Measurements from ENCODE around the gene UBAP2L.
A peak's percentile ranks its signal among the peaks of the same experiment; 100 is the strongest.
"Not testable (repeated sequence)": the region's sequence is repeated elsewhere in the genome, so short reads cannot be mapped to it uniquely, and the experiment has no call there.

UBAP2L gene

GRCh38 chr1:154241703-154242351 lies 21.1 kb downstream of the UBAP2L start:
- no peak for DNase-seq

GRCh38 chr1:154253671-154254070 lies 32.9 kb downstream of the UBAP2L start:
- no peak for DNase-seq

GRCh38 chr1:154256686-154257085 lies 35.9 kb downstream of the UBAP2L start:
- no peak for DNase-seq

- no peak for DNase-seq
Measured at GRCh38 chr1:154258784-154259183, 38.0 kb downstream of the UBAP2L start.

GRCh38 chr1:154260127-154260526 lies 39.4 kb downstream of the UBAP2L start:
- DNase-seq: no peak

- no peak for DNase-seq
Measured at GRCh38 chr1:154263465-154264332, 42.9 kb downstream of the UBAP2L start.

GRCh38 chr1:154264454-154264853 lies 43.7 kb downstream of the UBAP2L start:
- no peak for DNase-seq

- no peak for DNase-seq
Measured at GRCh38 chr1:154265586-154265985, 44.8 kb downstream of the UBAP2L start.

GRCh38 chr1:154270833-154271232 lies 50.1 kb downstream of the UBAP2L start:
- DNase-seq: no peak

GRCh38 chr1:154272217-154272998 lies 51.7 kb downstream of the UBAP2L start, which contains the start of gene HAX1:
Gene HAX1, plus strand, starts transcription at chr1:154272629. Its CDS starts 95 bp downstream, at chr1:154272724.
- peak; percentile 89 for DNase-seq

- no peak for DNase-seq
Measured at GRCh38 chr1:154272999-154273563, 52.3 kb downstream of the UBAP2L start.

- no peak for DNase-seq
Measured at GRCh38 chr1:154276797-154277196, 56.0 kb downstream of the UBAP2L start.

GRCh38 chr1:154287591-154287990 lies 66.8 kb downstream of the UBAP2L start:
- not testable (repeated sequence) for DNase-seq

GRCh38 chr1:154288661-154289060 lies 67.9 kb downstream of the UBAP2L start:
- no peak for DNase-seq

GRCh38 chr1:154290921-154291320 lies 70.2 kb downstream of the UBAP2L start:
- no peak for DNase-seq

GRCh38 chr1:154295408-154296235 lies 74.9 kb downstream of the UBAP2L start:
- DNase-seq: peak; percentile 7

GRCh38 chr1:154301582-154301981 lies 80.8 kb downstream of the UBAP2L start:
- DNase-seq: no peak

- no peak for DNase-seq
Measured at GRCh38 chr1:154304664-154305337, 84.0 kb downstream of the UBAP2L start.

- no peak for DNase-seq
Measured at GRCh38 chr1:154306151-154306550, 85.4 kb downstream of the UBAP2L start.

- DNase-seq: not testable (repeated sequence)
Measured at GRCh38 chr1:154307670-154308270, 87.0 kb downstream of the UBAP2L start.

GRCh38 chr1:154309136-154309535 lies 88.4 kb downstream of the UBAP2L start:
- DNase-seq: not testable (repeated sequence)

Data from DMS79 treated with DMSO at 0.1 percent for 48 hours (cell line).